Hematopoietic multipotent progenitor cell treated with erythropoietin and hydrocortisone succinate and interleukin-3 and kit ligand, for 15 days (in vitro differentiated cells): ENCODE results near the gene PASK.

ENCODE experiments used
- DNase-seq: peaks from one replicate; pipeline ENCODE4 v3.0.0-alpha.2; 2015; ENCODE audit warnings: low spot score

The PASK gene

GRCh38 chr2:241179899-241180298 is 30.6 kb upstream of the PASK start:
- no peak for DNase-seq

- DNase-seq, result no peak
Measured at GRCh38 chr2:241178961-241179360, 29.7 kb upstream of the PASK start.

GRCh38 chr2:241177526-241178334 is 28.5 kb upstream of the PASK start:
- DNase-seq, result no peak

- no peak for DNase-seq
Measured at GRCh38 chr2:241173557-241173956, 24.3 kb upstream of the PASK start.

GRCh38 chr2:241168366-241168765 is 19.1 kb upstream of the PASK start:
- DNase-seq, result no peak

- no peak for DNase-seq
Measured at GRCh38 chr2:241163601-241164118, 14.4 kb upstream of the PASK start.

GRCh38 chr2:241161646-241162281 is 12.5 kb upstream of the PASK start:
- no peak for DNase-seq

- no peak for DNase-seq
Measured at GRCh38 chr2:241160318-241160717, 11.0 kb upstream of the PASK start.

GRCh38 chr2:241159116-241159515 is 9.8 kb upstream of the PASK start:
- DNase-seq, result no peak

- no peak for DNase-seq
Measured at GRCh38 chr2:241158546-241158900, 9.3 kb upstream of the PASK start.

GRCh38 chr2:241157841-241158545 is 8.7 kb upstream of the PASK start:
- DNase-seq, result no peak

GRCh38 chr2:241156971-241157441 is 7.7 kb upstream of the PASK start:
- no peak for DNase-seq

GRCh38 chr2:241155936-241156335 is 6.7 kb upstream of the PASK start:
- no peak for DNase-seq

GRCh38 chr2:241154915-241155314 is 5.6 kb upstream of the PASK start:
- DNase-seq, result no peak

GRCh38 chr2:241153616-241154015 is 4.3 kb upstream of the PASK start:
- no peak for DNase-seq

GRCh38 chr2:241151934-241152660 is 2.8 kb upstream of the PASK start:
- DNase-seq, result no peak

GRCh38 chr2:241150660-241151530 is 1.6 kb upstream of the PASK start:
- no peak for DNase-seq

GRCh38 chr2:241149925-241150659 is 820 bp upstream of the PASK start, which contains the start of gene PPP1R7:
Gene PPP1R7 (plus strand): TSS chr2:241150467. CDS start chr2:241150496, 29 bp downstream.
- peak; percentile 95 for DNase-seq

GRCh38 chr2:241149675-241149924 is 328 bp upstream of the PASK start:
- no peak for DNase-seq

GRCh38 chr2:241148239-241148638 is 1.0 kb downstream of the PASK start:
- DNase-seq, result peak; percentile 6

GRCh38 chr2:241147336-241147735 is 1.9 kb downstream of the PASK start:
- no peak for DNase-seq
